HCT116 (cell line): ENCODE measurements around the gene GGNBP2. TPM values are rescaled to one million over a fixed set of nuclear protein-coding genes. Genes with fewer than 3 reads are reported as not detected.

Experiments used
- ATAC-seq: fragments of 200-7000 bp; cut with Tn5 transposase; 2 replicates; pipeline ENCODE4 v1.9.1; 2020; ENCODE audit warnings: mild to moderate bottlenecking, moderate library complexity
- BruUV-seq: library from RNA; stranded (reverse); fragments of 400-500 nt; replicated peaks from 2 replicates; lab custom pipeline; 2021; lab: Mats Ljungman, UMichigan
- CTCF ChIA-PET: fragments of 300-600 bp; sonication (Branson Sonifier 250); formaldehyde crosslinking; loops from one replicate; lab custom pipeline; 2021; ENCODE audit warnings: antibody characterized with exemption; lab: Charles Lee
- POLR2A ChIA-PET: fragments of 300-600, 350-600 bp; sonication (Branson Sonifier 250); formaldehyde crosslinking; loops from one replicate; lab custom pipeline; 2021; ENCODE audit warnings: antibody characterized with exemption; lab: Charles Lee
- RAD21 ChIA-PET, 2 experiments: fragments of 300-600 bp; sonication (Branson Sonifier 250); formaldehyde crosslinking; loops; one replicate each; lab custom pipeline; 2023; ENCODE audit warnings: low total read pairs in 2 of 2; ENCODE audit not compliant: uncharacterized antibody in 2 of 2, unreplicated experiment in 2 of 2, low non-redundant PET in 1 of 2; lab: Charles Lee
- DNase-seq: peaks from one replicate; pipeline ENCODE4 v3.0.0-alpha.2; 2010; ENCODE audit warnings: low read depth, low spot score
- H2AFZ ChIP-seq: fragments of 200-600 bp; shearing (Covaris generic), sonication (generic); 2 replicates; pipeline ENCODE4 v1.6.1; 2017; ENCODE audit warnings: low read depth, mixed run types, mixed read lengths, antibody characterized with exemption, low read length; ENCODE audit not compliant: poor library complexity, severe bottlenecking
- H3K27ac ChIP-seq: 2 replicates; pipeline ENCODE4 v1.5.1; 2012; ENCODE audit warnings: low read depth, low read length
- H3K27me3 ChIP-seq: fragments of 200-600 bp; sonication (generic); 2 replicates; pipeline ENCODE4 v1.6.1; 2016; ENCODE audit warnings: mixed run types, low read length, mixed read lengths; ENCODE audit not compliant: insufficient read depth
- H3K36me3 ChIP-seq, 2 experiments: fragments of 200-500 bp in 1 of 2; fragments of 200-600 bp in 1 of 2; sonication (Bioruptor generic) in 1 of 2; sonication (generic) in 1 of 2; 2 replicates each; pipeline versions ENCODE4 v1.5.1 to v1.6.1; 2014 to 2016; ENCODE audit warnings: low read length in 2 of 2, inconsistent platforms in 1 of 2, mixed read lengths in 1 of 2, mixed run types in 1 of 2; ENCODE audit not compliant: insufficient read depth in 2 of 2, control insufficient read depth in 1 of 2
- H3K4me1 ChIP-seq, 2 experiments: fragments of 200-600 bp in 1 of 2; sonication (generic) in 1 of 2; 2 replicates each; pipeline versions ENCODE4 v1.5.1 to v1.6.1; 2012 to 2017; ENCODE audit warnings: low read length in 2 of 2, inconsistent platforms in 1 of 2, mild to moderate bottlenecking in 1 of 2, mixed read lengths in 1 of 2, mixed run types in 1 of 2, moderate library complexity in 1 of 2; ENCODE audit not compliant: insufficient read depth in 2 of 2, control insufficient read depth in 1 of 2
- H3K4me2 ChIP-seq: fragments of 200-600 bp; sonication (generic); 2 replicates; pipeline ENCODE4 v1.6.1; 2017; ENCODE audit warnings: mixed run types, low read length, mixed read lengths
- H3K4me3 ChIP-seq, 2 experiments: fragments of 200-600 bp in 1 of 2; sonication (generic) in 1 of 2; replicated peaks in 1 of 2; 2 replicates each; pipeline ENCODE4 v1.5.1; 2011 to 2016; ENCODE audit warnings: low read length in 2 of 2, control low read depth in 1 of 2, low read depth in 1 of 2, mild to moderate bottlenecking in 1 of 2, mixed read lengths in 1 of 2, mixed run types in 1 of 2
- H3K79me2 ChIP-seq: fragments of 200-600 bp; sonication (generic); 2 replicates; pipeline ENCODE4 v1.6.1; 2017; ENCODE audit warnings: mild to moderate bottlenecking, mixed run types, low read length, moderate library complexity, mixed read lengths; ENCODE audit not compliant: insufficient read depth
- H3K9ac ChIP-seq: fragments of 200-600 bp; sonication (generic); 2 replicates; pipeline ENCODE4 v1.6.1; 2016; ENCODE audit warnings: low read length, mixed read lengths
- H3K9me2 ChIP-seq: fragments of 200-600 bp; sonication (generic), shearing (Covaris generic); 2 replicates; pipeline ENCODE4 v1.6.1; 2017; ENCODE audit warnings: mixed run types, mild to moderate bottlenecking, moderate library complexity; ENCODE audit not compliant: insufficient read depth
- H3K9me3 ChIP-seq, 2 experiments: fragments of 200-500 bp in 1 of 2; fragments of 200-600 bp in 1 of 2; sonication (Bioruptor generic) in 1 of 2; sonication (generic) in 1 of 2; 2 replicates each; pipeline ENCODE4 v1.6.1; 2014 to 2017; ENCODE audit warnings: low read length in 2 of 2, mixed read lengths in 2 of 2, inconsistent platforms in 1 of 2, low read depth in 1 of 2, mild to moderate bottlenecking in 1 of 2, mixed run types in 1 of 2, moderate library complexity in 1 of 2; ENCODE audit not compliant: control insufficient read depth in 1 of 2, insufficient read depth in 1 of 2
- H4K20me1 ChIP-seq: fragments of 200-600 bp; sonication (generic), shearing (Covaris generic); 2 replicates; pipeline ENCODE4 v1.6.1; 2017; ENCODE audit warnings: mixed run types, mild to moderate bottlenecking, moderate library complexity; ENCODE audit not compliant: insufficient read depth
- CBX3 ChIP-seq: IDR thresholded peaks from 2 replicates; pipeline ENCODE4 v1.6.1; 2012; ENCODE audit warnings: low read depth
- CEBPB ChIP-seq: IDR thresholded peaks from 2 replicates; pipeline ENCODE4 v1.6.1; 2012; ENCODE audit warnings: low read depth
- ELF1 ChIP-seq: IDR thresholded peaks from 2 replicates; pipeline ENCODE4 v1.6.1; 2012; ENCODE audit warnings: low read depth, borderline replicate concordance
- EZH2 ChIP-seq: fragments of 200-600 bp; sonication (generic); IDR thresholded peaks from 2 replicates; pipeline ENCODE4 v1.6.1; 2017; ENCODE audit warnings: antibody characterized with exemption, mixed run types
- EZH2phosphoT487 ChIP-seq: fragments of 200-600 bp; IDR thresholded peaks from 2 replicates; pipeline ENCODE4 v1.6.1; 2018; ENCODE audit warnings: antibody characterized with exemption, borderline replicate concordance
- JUND ChIP-seq: IDR thresholded peaks from 2 replicates; pipeline ENCODE4 v1.6.1; 2012
- POLR2A ChIP-seq: IDR thresholded peaks from 2 replicates; pipeline ENCODE4 v1.7.0; 2011; ENCODE audit warnings: borderline replicate concordance; ENCODE audit not compliant: insufficient read depth, insufficient read length; ENCODE audit errors: extremely low read depth
- SP1 ChIP-seq: IDR thresholded peaks from 2 replicates; pipeline ENCODE4 v1.6.1; 2012; ENCODE audit warnings: low read depth
- TCF7L2 ChIP-seq: IDR thresholded peaks from 2 replicates; pipeline ENCODE4 v1.7.0; 2011; ENCODE audit warnings: borderline replicate concordance, inconsistent platforms; ENCODE audit not compliant: insufficient read depth, insufficient read length; ENCODE audit errors: extremely low read depth
- YY1 ChIP-seq: IDR thresholded peaks from 2 replicates; pipeline ENCODE4 v1.6.1; 2011; ENCODE audit warnings: low read length, low read depth, moderate library complexity, mild to moderate bottlenecking; ENCODE audit not compliant: insufficient replicate concordance; ENCODE audit errors: extremely low read depth
- ZFX ChIP-seq: fragments of 450-650 bp; IDR thresholded peaks from 2 replicates; pipeline ENCODE4 v1.6.1; 2017
- ZNF274 ChIP-seq: fragments of 200-500 bp; sonication (Bioruptor generic); IDR thresholded peaks from 2 replicates; pipeline ENCODE4 v1.6.1; 2014; ENCODE audit warnings: mild to moderate bottlenecking, low read depth, low read length, inconsistent platforms
- intact Hi-C: fragments of 100-400 bp; cut with micrococcal nuclease; formaldehyde crosslinking; loops from 2 replicates; pipeline ENCODE4 v1.10.0; 2022
- total RNA-seq: library from RNA; stranded (reverse); gene quantifications from one replicate; pipeline ENCODE4 v1.2.1, GENCODE V29; 2021; ENCODE audit not compliant: unreplicated experiment
- TF ChIP-seq, protein P1 (sequence below): IDR thresholded peaks from 2 replicates; pipeline ENCODE4 v1.6.1; 2011; ENCODE audit warnings: mild to moderate bottlenecking, low read length, moderate library complexity; ENCODE audit not compliant: insufficient replicate concordance; ENCODE audit errors: extremely low read depth
- TF ChIP-seq, protein P2 (sequence below): IDR thresholded peaks from 2 replicates; pipeline ENCODE4 v1.6.1; 2012

GGNBP2 gene
- total RNA-seq, 1 experiment from 2014 or later = 58.2 TPM

DNA sequence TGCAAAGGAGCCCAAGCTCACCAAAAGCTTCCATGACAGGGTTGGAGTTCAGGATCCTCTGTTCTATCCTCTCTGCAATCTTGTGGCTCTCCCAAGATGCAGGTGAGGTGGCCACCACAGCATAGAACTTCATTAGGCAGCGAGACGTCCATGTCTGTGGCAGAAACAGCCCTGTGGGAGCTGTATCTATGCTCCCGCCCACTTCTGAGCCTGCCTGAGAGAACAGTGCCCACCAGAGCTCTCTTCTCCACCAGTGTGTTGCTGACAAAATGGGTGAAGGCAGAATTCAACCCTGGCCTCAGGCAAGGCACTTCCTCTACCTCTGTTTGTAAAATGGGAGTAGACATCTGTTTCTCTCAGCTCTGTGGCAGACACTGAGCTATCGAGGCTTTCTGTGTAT is 28.9 kb upstream of the GGNBP2 start:
- ChIA-PET POLR2A (interaction anchor here (0.6 kb wide), 1 partner anchor 29 kb away, joined by 3 read pairs; the partner anchor contains the start of gene GGNBP2), CTCF (no interaction called here)
- no TSS peak for BruUV-seq

More for the DNA sequence above, 28.9 kb upstream of the GGNBP2 start:
- Histone ChIP-seq H3K4me3 (no peak overlapping the region), H3K27ac (no peak overlapping the region), H2AFZ (no peak overlapping the region), H3K9me3 (no peaks in the 10 kb centered on the region), H3K27me3 (no peaks in the 10 kb centered on the region), H4K20me1 (peaks cover 6% of the 10 kb centered on the region; the same call in 1 of the 2 replicates), H3K4me2 (no peak overlapping the region), H3K9me2 (no peaks in the 10 kb centered on the region), H3K4me1 (no peaks in the 10 kb centered on the region), H3K9ac (no peak overlapping the region), H3K36me3 (peaks cover 31 to 49% of the 10 kb centered on the region in 2 experiments), H3K79me2 (peaks cover 14% of the 10 kb centered on the region)
- RAD21 ChIA-PET = no interaction called here
- intact Hi-C loops = no loop called here
- DNase-seq = no peak
- TF ChIP-seq EZH2 = no peak
- no peak for TF ChIP-seq ZNF274
- no peak for TF ChIP-seq EZH2phosphoT487
- TF ChIP-seq ZFX = no peak
- TF ChIP-seq ELF1 = no peak
- TF ChIP-seq, protein P1, sequence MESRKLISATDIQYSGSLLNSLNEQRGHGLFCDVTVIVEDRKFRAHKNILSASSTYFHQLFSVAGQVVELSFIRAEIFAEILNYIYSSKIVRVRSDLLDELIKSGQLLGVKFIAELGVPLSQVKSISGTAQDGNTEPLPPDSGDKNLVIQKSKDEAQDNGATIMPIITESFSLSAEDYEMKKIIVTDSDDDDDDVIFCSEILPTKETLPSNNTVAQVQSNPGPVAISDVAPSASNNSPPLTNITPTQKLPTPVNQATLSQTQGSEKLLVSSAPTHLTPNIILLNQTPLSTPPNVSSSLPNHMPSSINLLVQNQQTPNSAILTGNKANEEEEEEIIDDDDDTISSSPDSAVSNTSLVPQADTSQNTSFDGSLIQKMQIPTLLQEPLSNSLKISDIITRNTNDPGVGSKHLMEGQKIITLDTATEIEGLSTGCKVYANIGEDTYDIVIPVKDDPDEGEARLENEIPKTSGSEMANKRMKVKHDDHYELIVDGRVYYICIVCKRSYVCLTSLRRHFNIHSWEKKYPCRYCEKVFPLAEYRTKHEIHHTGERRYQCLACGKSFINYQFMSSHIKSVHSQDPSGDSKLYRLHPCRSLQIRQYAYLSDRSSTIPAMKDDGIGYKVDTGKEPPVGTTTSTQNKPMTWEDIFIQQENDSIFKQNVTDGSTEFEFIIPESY = no peak
- TF ChIP-seq YY1 = no peak
- no peak for TF ChIP-seq POLR2A
- no peak for TF ChIP-seq CEBPB
- TF ChIP-seq, protein P2, sequence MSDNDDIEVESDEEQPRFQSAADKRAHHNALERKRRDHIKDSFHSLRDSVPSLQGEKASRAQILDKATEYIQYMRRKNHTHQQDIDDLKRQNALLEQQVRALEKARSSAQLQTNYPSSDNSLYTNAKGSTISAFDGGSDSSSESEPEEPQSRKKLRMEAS = no peak
- no peak for TF ChIP-seq TCF7L2
- TF ChIP-seq CBX3 = no peak
- no peak for TF ChIP-seq JUND
- TF ChIP-seq SP1 = no peak
- ATAC-seq = no peak
